ENCODE results near the gene GOLGA1. TPM values are rescaled to one million over a fixed set of nuclear protein-coding genes. Genes with fewer than 3 reads are reported as not detected.

Gene GOLGA1
- total RNA-seq, 2 experiments from 2014 or later: 14.1 to 15.3 TPM

Other genes starting within 250 kb of the GOLGA1 start
- gene NR6A1, start 169.8 kb downstream of the GOLGA1 start, total RNA-seq: under 1 TPM; 0.61 to 0.83 TPM
- not detected for gene OLFML2A, start 163.9 kb downstream of the GOLGA1 start, total RNA-seq
- gene WDR38, start 87.6 kb downstream of the GOLGA1 start, total RNA-seq: not detected
- gene RPL35, start 79.1 kb downstream of the GOLGA1 start, total RNA-seq: 1,000 to 10,000 TPM; 2,083 to 2,096 TPM
- gene ARPC5L, start 79.0 kb downstream of the GOLGA1 start, total RNA-seq: 100 to 1,000 TPM; 104 to 108 TPM
- gene SCAI, start 202.4 kb upstream of the GOLGA1 start, total RNA-seq: 10 to 100 TPM in 1 of 2 experiments, 1 to 10 TPM in 1; 9.0 to 10.8 TPM
- 10 to 100 TPM; 46.7 to 47.4 TPM for gene PPP6C, start 248.7 kb upstream of the GOLGA1 start, total RNA-seq